GM19023 (cell line): ENCODE measurements around the gene GADL1.

Source experiments
- ATAC-seq: cut with Tn5 transposase; IDR thresholded peaks from one replicate; pipeline ENCODE4 v1.9.1; 2021; ENCODE audit warnings: mild to moderate bottlenecking, moderate library complexity; ENCODE audit not compliant: unreplicated experiment

Gene GADL1

DNA sequence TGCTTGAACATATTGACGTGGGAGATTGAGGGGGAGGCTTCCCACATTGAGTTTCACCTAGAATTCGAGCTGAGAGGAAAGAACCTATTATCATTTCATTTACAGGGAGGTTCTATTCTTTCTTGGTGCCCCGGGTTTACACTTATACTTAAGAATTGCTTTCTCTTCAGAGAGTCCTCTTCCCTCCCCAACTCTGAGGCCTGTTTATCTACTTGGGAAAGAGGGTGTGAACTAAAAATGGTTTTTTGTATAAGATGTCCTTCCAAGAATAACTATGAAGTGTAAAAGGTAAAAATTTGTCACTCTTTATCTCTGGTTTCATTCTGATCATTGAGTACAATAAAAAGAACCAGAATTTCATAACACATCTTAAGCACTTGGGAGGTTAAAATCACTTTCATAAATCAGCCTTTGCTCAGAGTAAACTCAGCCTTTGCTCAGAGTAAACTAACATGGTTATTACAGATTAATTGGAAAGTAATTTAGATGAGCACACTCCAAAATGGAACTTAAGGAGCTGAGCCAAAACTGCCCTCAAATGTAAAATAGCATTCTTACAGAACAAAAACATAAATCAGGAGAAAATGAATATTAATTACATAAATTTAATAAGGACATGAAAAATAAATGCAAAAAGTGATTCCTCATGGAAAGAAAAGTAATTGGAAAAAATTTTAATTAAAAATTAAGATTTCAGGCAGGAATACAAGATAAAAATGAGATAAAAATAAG is 75.2 kb downstream of the GADL1 start:
- ATAC-seq, result no peak

- no peak for ATAC-seq
These were observed 80.7 kb downstream of the GADL1 start for GRCh38 chr3:30813734-30814133.

DNA sequence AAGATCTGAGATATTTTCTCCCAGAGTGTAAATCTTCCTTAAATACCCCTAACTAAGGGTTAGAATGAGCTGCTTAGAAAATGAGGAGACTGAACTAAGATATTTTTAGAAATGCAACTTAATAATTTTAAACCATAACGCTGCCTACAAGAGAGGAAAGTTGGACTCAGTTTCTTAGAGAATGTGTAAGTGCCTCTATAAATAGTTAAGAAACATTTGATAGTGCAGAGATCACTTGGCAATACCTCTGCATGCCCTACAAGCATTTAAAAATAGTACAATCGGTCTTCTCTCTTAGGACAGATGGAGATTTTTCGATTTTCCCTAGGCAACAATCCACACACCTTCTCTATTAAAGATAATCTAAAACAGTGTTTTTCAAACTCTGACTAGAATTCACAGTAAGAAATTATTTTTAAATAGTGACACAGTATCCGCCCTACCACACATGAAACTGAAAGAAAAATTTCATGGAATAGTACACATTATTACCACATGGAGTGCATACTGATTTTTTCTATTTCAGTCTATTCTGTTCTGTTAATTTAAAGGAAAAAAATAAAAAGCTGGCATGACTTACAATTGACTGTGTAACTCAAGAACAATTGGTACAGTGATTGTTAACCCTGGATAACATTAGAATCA is 83.2 kb downstream of the GADL1 start:
- no peak for ATAC-seq

- no peak for ATAC-seq
These were observed 83.8 kb downstream of the GADL1 start for GRCh38 chr3:30810625-30811024.

DNA sequence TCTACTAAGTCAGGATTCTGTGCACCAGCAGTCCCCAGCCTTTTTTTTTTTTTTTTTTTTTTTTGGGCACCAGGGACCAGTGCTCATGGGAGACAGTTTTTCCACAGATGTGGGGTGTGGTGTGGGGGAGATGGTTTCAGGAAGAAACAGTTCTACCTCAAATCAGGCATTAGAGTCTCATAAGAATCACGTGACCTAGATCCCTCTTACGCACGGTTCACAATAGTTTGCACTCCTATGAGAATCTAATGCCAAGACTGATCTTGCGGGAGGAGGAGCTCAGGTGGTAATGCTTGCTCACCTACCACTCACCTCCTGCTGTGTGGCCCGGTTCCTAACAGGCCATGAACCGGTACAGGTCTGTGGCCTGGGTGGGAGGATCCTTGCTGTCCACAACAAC is 88.8 kb downstream of the GADL1 start:
- no peak for ATAC-seq

DNA sequence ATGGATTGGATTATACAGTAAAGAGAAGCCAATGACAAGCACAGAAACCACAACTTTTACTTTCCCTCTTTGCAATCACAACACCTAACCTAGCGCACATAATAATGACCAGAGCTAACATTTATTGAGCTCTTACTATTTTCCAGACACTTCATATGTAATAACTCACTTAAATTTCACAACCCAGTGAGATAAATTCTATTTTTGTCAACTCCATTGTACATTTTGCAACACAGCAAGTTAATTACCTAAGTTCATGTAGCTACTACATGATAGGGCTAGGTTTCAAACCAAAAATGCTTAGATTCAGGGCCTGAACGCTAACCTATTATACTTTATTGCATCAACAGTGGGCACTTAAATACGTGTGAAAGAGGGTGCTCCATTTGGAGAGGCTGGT is 89.5 kb downstream of the GADL1 start:
- no peak for ATAC-seq

DNA sequence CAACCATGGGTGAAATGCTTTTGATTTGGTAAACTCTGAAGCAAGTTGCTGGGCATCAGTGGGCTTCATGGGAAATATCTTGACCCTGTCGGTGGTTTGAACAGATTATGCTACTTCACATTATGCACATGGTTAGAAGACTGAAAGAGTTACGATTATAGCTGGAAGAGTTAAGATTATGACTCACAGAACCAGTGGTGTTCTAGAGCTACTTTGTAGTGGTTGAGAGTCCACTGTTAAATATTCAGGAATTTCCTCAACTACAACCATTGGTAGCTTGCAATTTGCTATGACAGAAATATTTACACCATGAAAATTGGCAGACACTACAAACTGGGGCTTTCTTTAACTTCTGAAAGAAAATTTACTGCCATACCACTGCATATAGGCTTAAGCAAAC is 99.3 kb downstream of the GADL1 start:
- no peak for ATAC-seq

DNA sequence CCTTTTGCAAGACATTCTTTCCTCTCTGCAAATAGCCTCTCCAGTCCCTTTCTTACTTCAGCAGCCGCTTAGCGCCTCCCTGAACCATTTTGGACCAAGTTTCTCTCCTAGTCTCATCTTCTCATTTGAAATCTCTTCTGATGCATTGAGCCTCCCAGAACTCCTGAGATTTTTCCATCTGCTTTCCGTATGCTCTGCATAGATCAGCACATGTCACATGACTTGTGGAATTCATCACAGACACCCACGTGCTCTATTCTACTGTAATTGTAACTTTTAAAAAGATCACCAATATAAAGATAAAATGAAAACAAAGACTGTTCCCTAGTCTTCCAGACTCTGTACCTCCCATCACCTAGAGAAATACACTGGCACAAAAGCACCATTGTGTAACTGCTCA is 100.7 kb downstream of the GADL1 start:
- no peak for ATAC-seq

- no peak for ATAC-seq
These were observed 104.3 kb downstream of the GADL1 start for GRCh38 chr3:30790150-30790549.

- no peak for ATAC-seq
These were observed 108.1 kb downstream of the GADL1 start for GRCh38 chr3:30786365-30786764.

- no peak for ATAC-seq
These were observed 114.7 kb downstream of the GADL1 start for GRCh38 chr3:30779686-30780287.

DNA sequence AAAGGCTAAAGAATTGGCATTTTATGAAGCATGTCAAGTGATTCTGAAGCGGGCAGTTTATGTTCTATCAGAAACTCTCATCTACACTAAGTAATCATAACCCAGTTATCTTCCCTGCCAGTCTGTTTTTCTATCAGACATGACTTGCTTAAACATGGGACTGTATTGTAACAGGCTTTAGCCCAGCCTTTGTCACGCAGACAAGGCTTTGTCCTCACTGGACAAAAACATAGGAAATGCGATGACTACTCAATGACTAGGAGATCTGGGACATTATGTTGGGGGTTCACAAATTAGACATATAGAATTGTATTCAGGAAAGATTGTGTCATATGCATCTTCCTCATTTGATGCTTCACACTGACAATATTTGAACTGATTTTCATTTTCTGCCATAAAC is 115.5 kb downstream of the GADL1 start:
- ATAC-seq, result no peak

DNA sequence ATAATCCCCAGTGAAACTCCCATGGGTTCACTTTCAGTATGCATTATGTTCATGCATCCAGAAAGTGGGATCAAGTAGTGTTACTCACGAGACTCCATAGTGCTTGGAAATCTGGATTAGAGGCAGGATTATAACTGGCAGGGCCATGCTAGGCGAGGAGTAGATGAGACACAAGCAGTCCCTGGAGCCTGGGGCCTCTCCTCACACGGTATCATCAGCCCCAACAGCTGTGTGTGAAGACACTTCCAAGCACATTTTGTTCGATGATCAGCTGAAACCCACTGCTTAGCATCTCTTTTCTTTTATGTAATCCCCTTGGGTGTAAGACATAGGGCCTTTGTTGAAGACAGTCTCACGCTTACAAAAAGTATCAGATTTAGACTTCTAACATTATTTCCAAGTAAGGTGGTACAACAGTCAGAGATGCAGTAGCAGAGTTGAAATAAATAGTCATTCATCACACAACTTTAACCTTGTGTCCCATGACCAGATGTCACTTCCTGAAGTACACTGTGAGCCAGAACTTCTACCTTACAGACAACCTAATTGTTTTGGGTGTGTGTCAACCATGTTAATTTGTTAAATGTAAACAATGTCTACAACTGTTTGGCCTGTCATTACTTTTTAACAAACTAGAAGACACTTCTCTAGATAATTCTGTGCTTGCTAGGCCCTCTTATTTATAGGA is 116.9 kb downstream of the GADL1 start:
- ATAC-seq, result no peak

DNA sequence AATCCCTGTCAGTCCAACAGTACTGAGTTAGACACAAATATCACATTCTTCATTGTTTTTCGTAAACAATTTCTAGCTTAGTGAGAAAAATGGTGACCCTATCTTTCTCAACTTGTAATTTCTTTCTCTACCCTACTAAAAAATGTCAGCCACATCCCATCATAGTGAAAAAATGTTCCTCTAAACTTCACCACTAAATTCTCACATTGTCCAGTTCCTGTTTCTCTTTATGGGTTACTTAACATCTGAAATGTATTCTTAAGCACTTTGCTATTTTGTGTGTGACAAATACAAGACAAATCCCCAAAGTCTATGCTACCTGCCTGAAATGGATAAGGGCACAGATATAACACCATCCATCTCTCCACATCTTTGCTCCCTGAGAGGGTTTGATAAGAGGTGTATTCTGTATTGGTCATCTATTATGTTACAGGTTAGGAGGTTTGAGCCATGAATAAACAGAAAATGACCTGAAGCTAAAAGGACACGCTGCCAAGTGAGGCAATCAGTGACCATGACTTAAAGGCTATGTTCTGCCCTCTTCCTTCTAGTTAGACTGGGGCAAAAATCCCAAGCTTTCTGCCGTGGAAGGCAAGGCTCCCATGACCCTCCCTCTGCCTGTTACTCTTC is 118.2 kb downstream of the GADL1 start:
- ATAC-seq, result no peak

DNA sequence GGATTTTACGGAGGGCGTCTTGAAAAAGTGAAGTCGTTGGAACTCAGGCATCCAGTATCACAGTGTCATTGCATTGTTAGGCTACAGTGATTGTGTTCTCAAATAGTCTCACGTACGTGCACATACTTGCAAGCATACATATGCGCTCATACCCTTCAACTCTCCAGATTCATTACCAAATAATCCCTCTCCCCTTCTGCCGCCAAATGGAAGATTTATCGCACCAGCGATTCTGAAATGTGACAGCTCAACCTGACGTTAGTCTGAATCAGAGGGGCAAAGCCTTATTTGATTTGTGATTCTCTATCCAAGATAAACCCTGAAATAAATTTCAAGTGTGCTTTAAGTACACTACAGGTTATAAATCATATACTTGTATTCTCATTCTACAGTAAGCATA is 119.4 kb downstream of the GADL1 start:
- ATAC-seq, result no peak

DNA sequence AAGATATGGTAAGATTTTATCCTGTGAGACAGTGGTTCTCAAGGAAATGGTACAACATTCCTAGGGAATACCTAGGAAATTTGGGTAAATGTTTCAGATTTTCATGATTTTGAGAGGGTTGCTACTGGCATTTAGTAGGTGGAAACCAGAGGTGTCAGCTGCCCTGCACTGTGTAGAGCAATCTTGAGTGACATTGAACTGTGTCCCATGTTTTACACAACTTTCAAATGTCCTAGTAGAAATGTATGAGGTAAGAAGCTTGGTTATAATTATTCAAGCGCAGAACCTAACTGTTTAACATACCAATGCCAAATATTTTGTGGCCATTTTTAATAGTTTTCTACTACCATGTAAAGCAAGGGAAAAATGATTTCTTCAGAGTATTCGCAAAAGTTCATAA is 120.4 kb downstream of the GADL1 start:
- no peak for ATAC-seq

GRCh38 chr3:30770387-30770786 is 124.1 kb downstream of the GADL1 start:
- no peak for ATAC-seq

DNA sequence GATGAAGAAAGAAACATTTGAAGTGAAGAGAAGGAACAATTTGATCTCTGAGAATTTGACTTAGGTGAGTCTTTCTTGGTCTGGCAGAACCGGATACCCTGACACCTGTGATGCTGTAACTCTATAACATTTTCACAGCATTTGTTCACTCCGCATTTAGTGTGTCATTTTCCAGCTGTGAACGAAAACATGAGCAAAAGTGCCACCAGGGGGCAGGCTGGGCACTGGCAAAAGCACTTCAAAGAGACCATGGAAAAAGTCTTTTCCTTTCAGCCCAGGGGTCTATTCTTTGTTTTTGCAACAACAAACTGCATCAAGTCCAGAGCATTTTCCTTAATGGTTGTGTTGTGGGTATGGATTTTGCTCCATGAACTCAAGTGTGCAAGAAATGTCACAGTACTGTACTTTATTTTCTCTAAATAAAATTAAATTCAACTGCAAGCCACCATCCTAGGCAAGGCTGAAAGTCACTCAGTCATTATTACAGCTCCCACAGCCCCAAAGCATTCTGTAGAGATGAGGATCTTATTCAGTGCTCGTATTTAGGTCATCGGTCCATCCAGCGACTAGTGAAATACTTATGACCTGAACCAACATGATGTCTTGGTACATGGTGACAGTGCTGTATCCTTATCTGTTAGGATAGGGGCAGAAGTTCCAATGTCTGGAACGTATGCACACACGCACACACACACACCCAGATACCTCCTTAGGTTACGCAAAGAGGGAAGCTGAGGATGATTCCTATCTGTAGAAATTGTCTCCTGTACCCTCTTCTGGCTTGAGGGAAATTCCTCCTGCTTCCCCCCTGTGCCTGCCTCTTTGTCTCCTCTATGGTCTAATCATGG is 125.5 kb downstream of the GADL1 start:
- ATAC-seq, result no peak

DNA sequence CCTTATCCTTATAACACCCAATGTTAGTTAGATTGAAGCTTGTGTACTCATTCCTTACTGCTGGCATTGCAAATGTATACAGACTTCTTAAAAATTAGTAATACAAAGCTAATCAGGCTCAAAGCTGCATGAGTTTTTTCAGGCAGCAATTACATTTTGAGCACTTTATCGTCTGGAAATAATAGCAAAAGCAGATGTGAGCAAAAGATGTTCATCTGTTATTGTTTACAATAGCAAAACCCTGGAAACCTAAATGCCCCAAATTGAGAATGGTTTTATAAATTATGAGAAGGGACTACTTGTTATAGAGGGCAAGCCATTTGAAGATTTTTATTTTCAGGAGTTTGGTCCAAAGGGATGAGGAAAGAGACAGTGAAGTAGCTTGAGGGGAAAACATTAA is 126.4 kb downstream of the GADL1 start:
- ATAC-seq, result no peak

DNA sequence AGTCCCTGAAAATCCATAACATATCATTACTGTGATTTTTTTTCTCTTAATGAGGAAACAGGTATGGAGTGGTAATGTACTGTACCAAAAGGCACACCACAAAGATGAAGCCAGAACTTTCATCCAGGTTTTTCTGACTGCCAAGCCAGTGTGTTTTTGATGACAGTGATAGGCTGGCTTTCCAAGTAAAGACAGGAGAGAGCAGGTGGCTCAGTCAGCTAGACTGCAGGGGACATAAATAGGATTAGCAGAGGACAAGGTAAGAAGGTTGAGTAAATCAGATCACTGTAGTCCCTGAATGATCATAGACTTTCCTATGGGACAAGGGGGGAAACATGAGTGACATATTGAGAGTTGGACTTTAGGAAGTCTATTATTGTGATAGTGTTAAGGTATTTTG is 127.9 kb downstream of the GADL1 start:
- no peak for ATAC-seq
